Measurements from ENCODE around the gene EXOC5.
"Not testable (repeated sequence)": the region's sequence is repeated elsewhere in the genome, so short reads cannot be mapped to it uniquely, and the experiment has no call there.

Gene EXOC5

DNA sequence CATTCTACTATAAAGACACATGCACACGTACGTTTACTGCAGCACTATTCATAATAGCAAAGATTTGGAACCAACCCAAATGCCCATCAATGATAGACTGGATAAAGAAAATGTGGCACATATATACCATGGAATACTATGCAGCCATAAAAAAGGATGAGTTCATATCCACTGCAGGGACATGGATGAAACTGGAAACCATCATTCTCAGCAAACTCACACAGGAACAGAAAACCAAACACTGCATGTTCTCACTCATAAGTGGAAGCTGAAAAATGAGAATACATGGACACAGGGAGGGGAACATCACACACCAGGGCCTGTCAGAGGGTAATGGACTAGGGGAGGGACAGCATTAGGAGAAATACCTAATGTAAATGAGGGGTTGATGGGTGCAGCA is 10.5 kb downstream of the EXOC5 start:
- not testable (repeated sequence) for DNase-seq

DNA sequence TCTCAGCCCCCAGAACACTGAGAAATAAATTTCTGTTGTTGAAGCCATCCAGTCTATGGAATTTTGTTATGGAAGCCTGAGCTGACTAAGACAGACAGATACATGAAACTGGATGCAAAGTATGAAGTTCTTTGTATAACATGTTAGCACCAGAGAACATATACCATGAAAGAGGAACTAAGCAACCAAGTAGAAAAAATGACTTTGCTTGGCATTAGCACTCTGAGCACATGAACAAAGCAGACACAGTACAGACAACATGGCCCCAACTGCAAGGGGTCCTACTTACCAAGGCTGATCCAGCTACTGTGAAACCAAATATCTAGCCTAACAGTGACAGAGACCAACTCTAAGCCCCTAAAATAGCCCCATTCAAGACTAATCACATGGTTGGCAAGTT is 13.8 kb downstream of the EXOC5 start:
- no peak for DNase-seq

DNA sequence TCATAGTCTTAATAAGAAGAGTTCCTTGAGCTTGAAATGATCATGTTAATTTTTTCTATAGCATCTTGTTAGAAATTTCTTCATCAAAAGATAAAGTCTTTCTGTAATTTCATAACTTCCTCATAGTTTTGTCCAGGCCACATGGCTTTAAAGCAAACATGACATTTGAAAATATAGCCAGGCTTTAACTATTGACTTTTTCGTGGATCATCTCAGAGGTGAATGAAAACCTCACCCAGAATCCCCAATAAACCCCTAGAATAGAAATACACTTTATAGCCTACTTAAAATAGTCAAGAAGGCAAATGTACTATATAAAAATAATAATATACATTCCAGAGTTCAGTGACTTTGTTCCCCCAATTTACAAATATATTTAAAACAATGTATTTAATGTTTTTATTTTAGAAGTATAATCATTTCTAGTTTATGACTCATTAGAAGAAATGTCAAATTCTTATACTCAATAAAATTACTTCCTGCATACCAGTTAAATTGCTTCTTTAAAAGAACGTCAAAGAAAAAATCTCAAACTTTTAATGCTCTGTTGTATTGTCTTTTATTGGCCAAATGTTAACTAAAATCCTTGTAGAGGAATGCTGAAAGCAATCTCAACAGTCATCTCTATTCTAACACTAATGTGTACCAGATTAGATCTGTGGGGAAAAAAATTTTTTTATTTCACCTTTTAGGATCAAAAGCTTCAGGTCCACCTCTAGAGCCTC is 21.6 kb downstream of the EXOC5 start:
- no peak for DNase-seq

DNA sequence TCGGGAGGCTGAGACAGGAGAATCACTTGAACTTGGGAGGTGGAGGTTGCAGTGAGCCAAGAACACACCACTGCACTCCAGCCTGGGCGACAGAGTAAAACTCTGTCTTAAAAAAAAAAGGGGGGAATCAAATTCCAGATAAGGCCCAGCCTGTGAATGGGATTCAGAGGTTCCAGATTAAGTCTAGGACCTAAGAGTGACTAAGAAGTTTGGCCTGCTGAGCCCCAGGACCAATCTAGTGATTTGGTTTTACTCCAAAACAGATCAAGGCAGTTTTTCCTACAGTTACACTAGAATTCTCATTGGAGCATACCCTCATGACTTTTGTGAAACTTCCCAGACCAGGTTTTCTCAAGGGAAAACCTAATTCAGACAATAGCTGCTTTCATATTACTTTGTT is 22.8 kb downstream of the EXOC5 start:
- DNase-seq = no peak

DNA sequence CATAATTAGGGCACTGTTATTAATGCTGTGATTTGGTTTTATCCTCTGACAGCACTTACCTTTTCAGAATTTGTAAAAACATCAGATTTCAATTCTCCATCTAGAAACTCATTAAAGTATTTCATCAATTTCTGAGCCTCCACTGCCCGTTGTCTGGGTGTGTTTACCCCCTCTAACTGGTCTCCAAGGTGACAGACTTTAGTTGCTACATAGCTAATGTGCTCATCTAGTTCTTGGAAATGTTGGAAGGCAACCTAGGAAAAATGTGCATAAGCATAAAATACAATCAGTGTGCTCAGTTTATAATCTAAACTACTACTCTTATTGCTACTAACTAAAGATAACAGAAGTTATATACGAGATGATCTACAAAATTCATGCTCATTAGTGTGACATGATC is 24.6 kb downstream of the EXOC5 start:
- no peak for DNase-seq

DNA sequence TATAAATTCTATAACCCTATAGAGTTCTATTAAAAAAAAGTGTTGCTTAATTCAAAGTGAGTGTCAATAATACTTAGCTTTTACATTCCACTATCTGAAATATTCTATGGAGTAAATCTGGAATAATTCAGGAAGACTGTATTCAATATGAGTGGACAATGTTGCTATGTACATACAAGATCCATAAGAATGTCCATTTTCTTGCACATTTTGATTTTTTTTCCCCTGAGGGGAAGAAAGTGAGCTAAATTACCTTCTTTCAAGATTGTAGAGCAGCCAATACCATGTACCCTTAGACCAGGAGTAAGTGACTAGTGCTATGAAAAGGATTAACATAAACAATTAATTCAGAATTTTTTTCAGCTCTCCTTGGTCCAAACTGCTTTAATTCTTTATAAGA is 25.4 kb downstream of the EXOC5 start:
- no peak for DNase-seq

DNA sequence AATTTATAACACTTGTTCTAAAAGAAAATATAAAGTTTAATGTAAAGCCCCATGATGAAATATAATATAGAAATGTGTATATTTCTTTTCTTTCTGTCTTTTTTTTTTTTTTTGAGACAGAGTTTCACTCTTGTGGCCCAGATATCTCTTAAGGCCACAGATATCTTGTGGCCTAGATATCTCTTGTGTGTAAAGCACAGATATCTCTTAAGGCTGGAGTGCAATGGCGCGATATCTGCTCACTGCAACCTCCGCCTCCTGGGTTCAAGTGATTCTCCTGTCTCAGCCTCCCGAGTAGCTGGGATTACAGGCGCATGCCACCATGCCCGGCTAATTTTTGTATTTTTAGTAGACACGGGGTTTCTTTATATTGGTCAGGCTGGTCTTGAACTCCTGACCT is 28.6 kb downstream of the EXOC5 start:
- DNase-seq = not testable (repeated sequence)

DNA sequence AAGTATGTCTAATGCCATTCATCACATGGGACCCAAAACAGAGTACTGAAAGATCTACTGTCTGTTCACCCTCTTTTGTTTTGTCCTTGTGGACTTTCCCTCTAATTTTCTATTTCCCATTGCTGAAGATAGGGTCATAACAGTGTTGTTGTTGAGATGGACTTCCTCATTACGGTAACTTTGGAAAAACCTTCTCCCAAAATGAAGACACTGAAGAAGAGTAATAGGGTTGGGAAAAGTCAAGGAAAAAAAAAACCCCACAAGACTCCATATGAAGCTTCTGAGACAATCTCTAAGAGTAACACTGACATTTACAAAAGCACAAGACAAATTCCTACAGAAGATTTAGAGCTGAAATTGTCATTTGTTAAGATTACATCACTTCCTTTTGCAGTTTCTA is 36.7 kb downstream of the EXOC5 start:
- DNase-seq = no peak

DNA sequence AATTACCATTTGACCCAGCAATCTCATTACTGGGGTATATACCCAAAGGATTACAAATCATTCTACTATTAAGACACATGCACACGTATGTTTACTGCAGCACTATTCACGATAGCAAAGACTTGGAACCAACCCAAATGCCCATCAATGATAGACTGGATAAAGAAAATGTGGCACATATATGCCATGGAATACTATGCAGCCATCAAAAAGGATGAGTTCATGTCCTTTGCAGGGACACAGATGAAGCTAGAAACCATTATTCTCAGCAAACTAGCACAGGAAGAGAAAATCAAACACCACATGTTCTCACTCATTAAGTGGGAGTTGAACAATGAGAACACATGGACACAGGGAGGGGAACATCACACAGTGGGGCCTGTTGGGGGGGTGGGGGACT is 40.4 kb downstream of the EXOC5 start:
- not testable (repeated sequence) for DNase-seq

DNA sequence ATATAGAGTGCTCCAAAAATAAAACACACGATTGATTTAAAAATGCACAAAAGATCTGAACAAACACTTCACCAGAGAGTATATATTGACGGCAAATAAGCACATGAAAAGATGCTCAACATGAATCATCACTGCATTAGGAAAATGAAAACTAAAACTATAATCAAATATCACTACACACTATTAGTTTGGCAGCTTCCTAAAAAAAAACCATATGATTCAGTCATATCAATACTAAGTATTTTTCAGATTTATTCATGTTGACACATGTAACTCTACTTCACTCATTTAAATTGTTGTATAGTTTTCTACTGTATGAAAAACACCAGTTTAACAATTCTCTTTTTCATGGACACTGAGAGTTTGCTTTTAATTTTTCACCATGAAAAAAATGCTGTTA is 41.6 kb downstream of the EXOC5 start:
- no peak for DNase-seq

DNA sequence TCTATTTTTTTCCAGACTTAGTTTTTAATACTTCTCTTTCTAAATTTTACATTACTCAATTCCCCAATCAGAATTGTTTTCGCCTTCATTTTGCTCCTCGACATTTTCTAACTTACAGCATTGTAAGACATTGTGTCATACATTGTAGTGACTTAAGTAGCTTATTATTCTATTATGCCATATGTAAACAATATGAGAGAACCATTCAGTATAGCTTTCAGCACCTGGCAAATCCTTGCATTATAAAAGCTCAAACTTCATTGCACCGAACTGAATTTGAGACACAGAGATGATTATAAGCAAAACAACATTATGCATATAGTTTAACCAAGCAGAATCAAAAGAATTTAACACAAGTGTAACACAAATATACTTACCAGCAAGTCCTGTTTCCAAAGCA is 46.8 kb downstream of the EXOC5 start:
- no peak for DNase-seq

DNA sequence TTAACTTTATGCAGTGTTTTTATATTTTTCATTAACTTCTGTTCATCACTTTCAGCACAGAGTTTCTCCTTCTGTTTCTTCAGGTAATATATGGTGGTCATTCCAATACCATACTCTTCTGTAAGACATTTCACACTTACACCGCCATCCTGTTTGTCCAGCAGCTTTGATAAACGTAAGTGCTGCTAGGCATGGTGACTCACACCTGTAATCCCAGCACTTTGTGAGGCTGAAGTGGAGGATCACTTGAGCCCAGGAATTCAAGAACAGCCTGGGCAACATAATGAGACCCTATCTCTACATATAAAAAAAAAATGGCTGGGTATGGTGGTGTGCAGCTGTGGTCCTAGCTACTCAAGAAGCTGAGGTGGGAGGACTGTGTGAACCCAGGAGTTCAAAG is 55.8 kb downstream of the EXOC5 start:
- DNase-seq = no peak

DNA sequence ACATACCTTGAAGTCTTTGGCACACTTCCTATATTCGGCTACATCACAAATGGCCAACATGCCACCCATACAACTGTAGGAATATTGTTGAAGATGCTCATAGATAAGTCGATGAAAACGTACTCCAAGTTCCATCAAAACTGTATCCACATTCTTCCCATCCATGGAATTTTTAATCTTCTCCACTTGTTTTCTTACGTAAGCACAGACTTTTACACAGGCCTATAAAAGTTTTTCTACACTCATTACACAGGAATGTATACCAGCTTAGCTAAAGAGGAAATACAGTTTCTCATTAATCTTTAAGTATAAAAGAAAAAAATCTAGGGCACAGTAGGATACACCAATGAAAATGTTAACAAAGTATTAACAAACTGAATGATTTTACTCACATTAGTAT is 59.1 kb downstream of the EXOC5 start:
- DNase-seq = no peak

DNA sequence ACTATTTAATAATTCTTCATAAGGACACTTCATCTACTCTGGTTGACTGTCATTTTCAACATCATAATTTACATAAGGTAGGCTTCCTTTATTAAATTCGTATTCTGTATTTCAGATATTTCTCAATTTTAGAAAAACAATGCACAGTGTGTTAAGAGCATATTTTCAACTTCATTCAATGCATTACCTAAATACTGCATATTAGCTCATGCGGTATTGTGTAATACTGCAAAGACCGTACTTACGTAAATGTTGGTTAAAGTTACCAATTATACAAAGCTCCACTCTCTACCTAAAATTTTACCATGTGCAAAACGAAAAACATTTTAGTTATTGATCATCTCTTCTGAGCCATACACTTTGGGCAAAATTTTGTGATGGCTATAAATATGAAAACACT is 62.8 kb downstream of the EXOC5 start:
- DNase-seq = no peak

DNA sequence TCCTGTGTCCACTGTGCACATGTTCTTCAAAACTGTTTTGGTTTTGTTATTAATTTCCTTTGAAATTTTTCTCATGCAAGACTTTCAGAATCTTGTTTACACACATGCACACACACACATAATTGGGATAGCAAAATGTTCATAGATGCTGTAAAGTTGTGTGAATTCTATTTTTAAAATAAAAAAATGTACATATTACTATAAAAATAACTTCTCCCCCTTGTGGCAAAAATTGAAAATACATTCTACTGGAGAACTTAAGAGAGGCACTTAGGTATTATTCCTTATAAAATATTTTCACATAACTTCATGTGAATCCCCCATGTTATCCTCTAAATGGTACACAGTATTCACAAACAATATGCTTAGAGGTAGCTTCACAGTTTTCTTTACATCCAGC is 66.0 kb downstream of the EXOC5 start:
- DNase-seq = peak; percentile 19

DNA sequence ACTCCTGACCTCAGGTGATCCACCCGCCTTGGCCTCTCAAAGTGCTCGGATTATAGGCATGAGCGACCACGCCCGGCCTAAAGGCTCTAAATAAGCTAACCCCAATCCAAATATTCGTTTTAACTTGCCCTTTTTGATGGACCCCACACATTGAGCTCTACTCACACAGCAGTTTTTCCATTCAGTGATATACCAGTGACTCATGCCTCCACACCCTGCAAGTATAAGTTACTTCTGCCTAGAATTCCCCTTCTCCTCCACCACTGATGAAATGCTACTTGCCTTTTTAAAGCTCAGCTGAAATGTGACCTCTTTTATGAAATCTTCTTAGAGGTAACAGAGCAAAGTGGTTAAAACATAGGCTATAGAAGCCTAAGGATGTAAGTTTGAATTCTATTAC is 68.8 kb downstream of the EXOC5 start:
- DNase-seq = no peak

DNA sequence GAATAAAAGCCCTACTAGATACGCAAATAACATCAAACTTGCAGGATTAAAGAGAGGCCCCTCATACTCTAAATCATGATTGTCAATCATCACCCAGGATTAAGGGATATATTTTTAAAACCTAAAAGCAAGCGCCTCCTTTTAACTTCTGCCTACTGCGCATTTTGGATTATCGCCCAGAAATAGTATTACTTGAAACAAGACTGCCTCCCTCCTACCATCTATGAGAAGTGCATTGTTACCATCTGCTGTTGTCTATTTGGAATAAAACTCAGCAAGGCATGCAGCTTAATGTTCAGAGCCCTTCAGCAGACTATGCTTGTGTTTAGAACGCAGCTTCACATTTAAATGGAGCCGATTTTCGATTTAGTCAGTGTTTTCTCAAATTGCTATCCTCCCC is 79.6 kb downstream of the EXOC5 start:
- no peak for DNase-seq

DNA sequence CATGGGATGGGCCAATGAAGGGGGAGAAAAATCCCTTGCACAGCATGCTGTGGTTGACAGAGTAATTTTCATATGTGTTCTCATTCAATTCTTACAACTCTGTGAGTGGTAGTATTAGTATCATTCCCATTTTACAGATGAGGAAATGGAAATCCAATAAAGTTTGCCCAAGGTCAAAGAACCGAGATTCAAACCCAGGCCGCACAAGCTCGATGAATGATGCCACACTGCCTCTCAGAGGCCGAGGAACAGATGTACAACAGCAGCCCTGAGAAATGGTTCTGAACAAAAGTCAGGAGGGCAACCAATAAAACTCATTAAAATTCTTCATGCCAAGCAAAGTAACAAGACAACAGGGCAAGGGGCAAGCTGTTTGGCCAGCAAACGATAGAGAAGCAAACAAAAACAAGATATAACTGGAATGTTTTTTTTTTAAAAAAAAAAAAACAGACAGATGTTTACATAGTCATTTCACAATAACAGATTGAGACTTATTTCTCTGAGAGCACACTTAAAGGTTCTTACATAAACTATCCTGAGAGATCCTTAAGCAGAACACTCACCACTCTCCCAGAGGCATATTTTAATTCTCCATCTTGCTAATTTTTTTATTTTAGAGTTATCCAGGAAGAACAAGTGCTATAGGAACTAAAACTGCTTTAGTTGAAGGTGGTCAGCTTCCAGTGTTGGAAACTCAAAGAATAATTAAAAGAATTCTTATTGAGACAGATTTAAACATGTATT is 85.8 kb downstream of the EXOC5 start:
- DNase-seq = no peak

DNA sequence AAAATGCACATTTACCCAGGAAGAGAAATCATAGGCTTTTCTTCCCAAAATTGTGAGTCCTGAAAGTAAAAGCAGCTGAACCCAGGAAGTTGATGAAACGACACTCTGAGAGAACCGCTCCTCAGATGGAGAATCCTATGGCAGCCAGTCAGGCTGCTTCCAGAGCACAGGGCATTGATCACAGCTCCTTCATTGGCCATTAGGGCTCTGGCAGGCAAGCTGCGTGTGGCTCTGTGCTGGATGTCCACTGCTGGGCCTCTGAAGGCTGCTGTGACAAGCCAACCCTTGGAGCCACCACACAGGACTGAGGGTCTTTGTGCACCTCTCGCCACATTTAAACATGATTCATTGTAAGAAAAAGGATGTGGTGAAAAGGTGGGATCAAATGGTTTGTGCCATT is 89.4 kb downstream of the EXOC5 start:
- DNase-seq = no peak

DNA sequence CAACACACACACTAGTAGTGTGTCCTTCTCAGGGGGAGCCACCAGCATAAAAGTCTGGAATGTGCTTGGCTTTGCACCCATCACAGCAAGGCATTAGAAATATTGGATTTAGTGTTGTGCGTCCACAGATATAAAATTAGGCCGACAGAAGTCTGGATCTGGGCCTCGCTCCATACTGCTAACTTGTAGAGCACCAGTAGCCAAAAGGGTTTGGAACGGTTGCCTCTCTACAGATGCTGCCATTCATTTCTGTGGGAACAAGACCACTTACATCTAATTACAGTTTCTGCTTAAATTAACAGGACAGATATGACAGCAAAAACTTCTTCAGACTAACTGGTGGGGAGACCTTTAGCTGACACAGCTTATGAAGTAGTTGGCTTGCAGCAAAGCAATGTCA is 94.2 kb downstream of the EXOC5 start:
- no peak for DNase-seq

DNA sequence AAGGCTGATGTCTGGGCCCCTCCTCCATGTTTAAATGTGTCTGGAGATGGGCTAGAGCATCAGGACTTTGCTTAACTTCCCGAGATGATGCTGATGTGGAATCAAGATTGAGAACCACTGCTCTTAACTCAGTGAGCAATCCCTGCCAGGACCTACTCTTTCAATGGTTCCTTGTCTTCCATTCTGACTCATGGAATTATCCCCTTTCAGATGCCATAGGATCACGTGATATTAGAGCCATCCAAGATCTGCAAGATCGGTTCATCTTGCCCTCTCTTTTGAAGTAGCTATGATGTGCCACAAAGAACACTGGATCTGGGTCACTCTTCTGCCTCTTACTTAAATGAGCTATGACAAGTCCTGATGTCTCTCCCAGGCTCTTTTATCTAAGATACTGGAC is 96.8 kb downstream of the EXOC5 start:
- DNase-seq = no peak

DNA sequence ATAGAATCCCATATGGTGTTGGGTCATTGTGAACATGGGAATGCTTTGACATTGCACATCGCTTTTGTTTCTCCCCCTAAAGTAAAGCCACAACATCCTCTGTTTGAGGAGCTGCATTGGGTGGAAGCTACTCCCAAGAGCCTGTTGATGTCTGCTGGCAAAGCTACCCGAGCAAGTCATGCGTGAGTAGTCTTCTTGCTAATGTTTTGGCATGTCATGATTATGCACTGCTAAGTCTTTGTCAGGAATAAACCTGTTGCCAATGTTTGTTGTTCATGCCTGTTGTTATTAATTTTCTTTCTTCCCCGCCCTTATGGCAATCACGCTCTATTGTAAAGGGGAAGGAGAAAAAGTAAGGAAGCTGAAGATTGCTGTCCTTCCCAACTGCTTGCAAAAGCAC is 97.3 kb downstream of the EXOC5 start:
- no peak for DNase-seq

DNA sequence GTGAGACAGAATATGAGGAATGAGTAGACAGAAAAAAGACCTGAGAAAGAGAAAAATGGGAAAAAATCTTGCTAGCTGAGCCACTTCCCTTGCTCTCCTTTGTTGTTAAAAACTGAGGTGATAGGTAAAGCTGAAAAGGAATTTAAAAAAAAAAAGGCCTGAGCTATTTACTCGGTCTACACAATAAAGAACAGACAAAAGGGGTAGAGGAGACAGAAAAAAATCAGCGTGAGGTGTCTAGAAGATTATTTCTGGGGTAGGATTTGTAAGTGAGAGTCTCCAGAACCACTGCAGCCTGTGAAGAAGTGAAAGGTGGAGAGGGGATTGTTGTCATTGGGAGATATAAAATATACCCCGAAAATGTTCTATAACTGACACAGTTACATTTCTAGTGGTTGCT is 98.8 kb downstream of the EXOC5 start:
- DNase-seq = no peak

DNA sequence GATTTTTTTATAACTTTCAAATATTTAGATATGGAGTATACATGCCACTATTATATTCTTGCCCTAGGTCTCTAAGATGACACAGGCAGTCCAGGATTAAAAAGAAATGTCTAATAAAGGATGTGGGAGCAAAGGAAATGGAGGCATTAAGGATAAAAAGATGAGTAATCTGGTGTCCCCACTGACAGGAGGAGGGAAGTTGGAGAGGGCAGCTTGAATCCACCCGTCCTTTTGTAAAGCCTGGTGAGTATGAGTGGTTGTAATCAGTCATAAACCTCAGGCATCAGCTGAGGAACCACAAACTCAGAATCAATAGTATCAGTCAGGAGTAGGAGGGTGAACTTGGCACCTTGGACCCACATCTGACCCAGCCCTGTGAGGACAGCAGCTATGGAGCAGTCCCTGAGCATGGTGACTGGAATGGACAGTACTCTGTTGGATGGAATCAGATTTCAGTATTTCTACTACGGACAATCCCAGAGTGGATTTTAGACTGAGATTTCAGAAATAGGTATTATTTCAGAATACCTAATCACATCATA is 100.5 kb downstream of the EXOC5 start:
- no peak for DNase-seq
